ENCODE results near the gene LRRIQ1.

LRRIQ1 gene

DNA sequence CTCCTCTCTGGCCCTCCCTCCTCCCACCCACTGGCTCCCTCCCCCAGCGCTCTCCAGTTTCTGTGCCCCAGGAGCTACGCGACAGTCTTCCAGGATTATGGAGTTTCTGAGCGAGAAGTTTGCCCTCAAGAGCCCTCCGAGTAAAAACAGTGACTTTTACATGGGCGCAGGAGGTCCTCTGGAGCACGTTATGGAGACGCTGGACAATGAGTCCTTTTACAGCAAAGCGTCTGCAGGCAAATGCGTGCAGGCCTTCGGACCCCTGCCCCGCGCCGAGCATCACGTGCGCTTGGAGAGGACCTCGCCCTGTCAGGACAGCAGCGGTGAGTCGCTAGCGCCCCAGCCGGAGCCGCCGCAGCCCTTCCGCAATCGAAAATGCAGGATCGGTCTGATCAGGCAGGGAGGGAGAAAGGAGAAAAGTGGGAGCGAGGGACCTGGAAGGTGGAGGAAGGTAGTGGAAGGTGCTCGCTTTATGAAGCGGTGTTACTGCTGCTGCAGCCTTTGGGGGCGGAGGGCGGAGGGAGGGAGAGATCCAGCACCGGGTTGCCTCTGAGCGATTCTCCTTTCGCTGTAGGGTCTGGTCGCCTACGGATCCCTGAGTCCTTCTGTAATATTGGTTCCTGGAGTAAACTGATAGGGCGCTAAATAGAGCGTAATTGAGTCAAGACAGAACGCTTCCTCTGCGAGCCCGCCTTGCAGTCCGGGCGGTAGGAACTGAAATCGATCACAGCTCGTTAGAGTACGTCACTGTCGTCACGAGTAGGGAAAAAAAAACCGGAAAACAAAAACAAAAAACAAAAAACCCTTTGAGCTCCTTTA lies 244.2 kb downstream of the LRRIQ1 start, which contains the start of gene ALX1:
ALX1 (plus strand) TSS at position 56 of the 819 bp plus-strand sequence; CDS start at position 98, 42 bp downstream.
- no peak for DNase-seq (ENCODE audit: low read depth in 2 of 2)

DNA sequence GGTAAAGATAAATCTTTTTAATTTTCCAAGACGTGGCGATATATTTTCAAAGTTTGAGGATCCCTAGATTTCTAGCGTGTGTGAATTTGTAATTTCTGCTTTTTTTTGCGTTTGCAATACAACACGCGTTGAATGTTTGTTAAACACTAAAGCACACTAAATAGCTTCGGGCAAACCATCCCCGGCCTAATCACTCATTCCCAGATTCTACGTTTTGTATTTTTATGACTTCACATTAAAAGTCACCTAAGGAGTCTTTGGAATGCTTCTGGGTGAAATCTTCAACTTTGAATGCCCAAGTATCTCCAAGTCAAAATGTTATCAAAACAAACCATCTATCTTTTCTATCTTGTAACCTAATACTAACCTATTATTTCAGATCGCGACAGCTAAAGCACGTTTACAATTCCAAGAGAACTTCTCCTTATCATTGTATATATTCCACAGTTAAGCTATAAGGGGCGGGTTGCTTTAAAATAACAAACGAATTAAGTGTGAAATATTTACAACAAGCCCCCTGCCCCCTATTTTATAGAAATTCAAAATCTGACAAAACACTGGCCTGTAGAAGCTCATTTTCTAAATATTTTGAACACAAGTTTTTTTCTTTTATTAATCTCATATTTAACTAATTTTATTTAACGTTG lies 245.0 kb downstream of the LRRIQ1 start:
- DNase-seq (ENCODE audit: low read depth in 2 of 2): no peak

DNA sequence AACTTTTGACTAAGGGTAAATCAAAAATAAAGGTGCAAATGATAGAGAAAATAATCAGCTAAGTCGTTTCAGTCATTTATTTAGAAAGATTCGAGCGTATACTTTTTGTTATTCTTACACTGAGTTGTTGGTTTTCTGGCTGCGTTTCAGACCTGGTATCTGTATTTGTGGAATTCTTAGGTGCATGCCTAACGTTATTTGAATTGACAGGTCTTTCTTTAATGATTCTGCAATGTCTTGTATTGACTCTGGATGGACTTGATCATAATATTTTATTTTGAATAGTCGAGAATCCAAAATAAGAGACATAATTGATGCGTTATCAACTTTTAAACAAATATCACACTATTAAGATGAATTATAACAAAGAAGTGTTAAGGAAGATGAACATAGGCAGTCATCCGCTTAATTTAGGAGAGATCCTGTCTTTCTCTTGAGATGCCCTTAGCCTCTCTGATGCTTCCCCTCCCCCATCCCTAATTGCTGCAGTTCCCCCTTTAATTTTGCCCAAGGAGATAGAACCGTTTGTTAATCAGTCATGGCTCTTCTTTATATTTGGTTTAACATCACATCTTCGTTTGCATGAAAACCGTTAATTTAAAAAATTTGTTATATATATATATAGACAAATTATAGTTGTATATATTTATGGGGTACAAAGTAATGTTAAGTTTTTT lies 245.6 kb downstream of the LRRIQ1 start:
- DNase-seq (ENCODE audit: low read depth in 2 of 2): no peak

DNA sequence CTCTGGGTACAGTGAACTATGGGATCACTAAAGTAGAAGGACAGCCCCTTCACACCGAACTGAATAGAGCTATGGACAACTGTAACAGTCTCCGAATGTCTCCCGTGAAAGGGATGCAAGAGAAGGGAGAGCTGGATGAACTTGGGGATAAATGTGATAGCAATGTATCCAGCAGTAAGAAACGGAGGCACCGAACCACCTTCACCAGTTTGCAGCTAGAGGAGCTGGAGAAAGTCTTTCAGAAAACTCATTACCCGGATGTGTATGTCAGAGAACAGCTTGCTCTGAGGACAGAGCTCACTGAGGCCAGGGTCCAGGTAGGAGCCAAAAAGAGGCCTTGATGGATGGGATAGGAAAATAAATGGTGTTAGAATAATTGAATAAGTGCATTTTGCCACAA lies 247.4 kb downstream of the LRRIQ1 start:
- no peak for DNase-seq (ENCODE audit: low read depth in 2 of 2)

Data from stimulated activated CD8-positive, alpha-beta memory T cell treated with anti-CD3 and anti-CD28 coated beads, Interleukin-2, amount 100 ng/mL, for 1 hour (primary cell).